ENCODE data around the gene DPF3.

DPF3 gene

GRCh38 chr14:72742838-72743195 lies 151.1 kb downstream of the DPF3 start:
- no peaks in the 10 kb centered on the region for H3K9me3 Mint-ChIP-seq
- peaks cover 2% of the 10 kb centered on the region for H3K27me3 Mint-ChIP-seq (ENCODE audit: low read depth)
- no peak for DNase-seq (ENCODE audit: low spot score)
- H3K27ac Mint-ChIP-seq: no peak overlapping the region
- H3K4me3 Mint-ChIP-seq: no peak overlapping the region
- no peaks in the 10 kb centered on the region for H3K4me1 Mint-ChIP-seq (ENCODE audit: low read depth)
- H3K36me3 Mint-ChIP-seq (ENCODE audit: low read depth): no peaks in the 10 kb centered on the region

GRCh38 chr14:72742118-72742837 lies 151.6 kb downstream of the DPF3 start:
- Mint-ChIP-seq H3K4me3 (no peak overlapping the region), H3K36me3 (ENCODE audit: low read depth) (no peaks in the 10 kb centered on the region), H3K27ac (no peak overlapping the region), H3K9me3 (no peaks in the 10 kb centered on the region), H3K4me1 (ENCODE audit: low read depth) (no peaks in the 10 kb centered on the region), H3K27me3 (ENCODE audit: low read depth) (peaks cover 2% of the 10 kb centered on the region)
- no peak for DNase-seq (ENCODE audit: low spot score)

GRCh38 chr14:72741826-72742117 lies 152.1 kb downstream of the DPF3 start:
- Mint-ChIP-seq H3K36me3 (ENCODE audit: low read depth) (no peaks in the 10 kb centered on the region), H3K9me3 (no peaks in the 10 kb centered on the region), H3K4me3 (no peak overlapping the region), H3K27ac (no peak overlapping the region), H3K27me3 (ENCODE audit: low read depth) (peaks cover 2% of the 10 kb centered on the region), H3K4me1 (ENCODE audit: low read depth) (no peaks in the 10 kb centered on the region)
- no peak for DNase-seq (ENCODE audit: low spot score)

GRCh38 chr14:72740966-72741825 lies 152.7 kb downstream of the DPF3 start:
- Mint-ChIP-seq H3K4me3 (no peak overlapping the region), H3K27ac (no peak overlapping the region), H3K4me1 (ENCODE audit: low read depth) (no peaks in the 10 kb centered on the region), H3K36me3 (ENCODE audit: low read depth) (no peaks in the 10 kb centered on the region), H3K27me3 (ENCODE audit: low read depth) (peaks cover 2% of the 10 kb centered on the region), H3K9me3 (no peaks in the 10 kb centered on the region)
- DNase-seq (ENCODE audit: low spot score): no peak

GRCh38 chr14:72740504-72740961 lies 153.4 kb downstream of the DPF3 start:
- Mint-ChIP-seq H3K36me3 (ENCODE audit: low read depth) (no peaks in the 10 kb centered on the region), H3K4me3 (no peak overlapping the region), H3K4me1 (ENCODE audit: low read depth) (no peaks in the 10 kb centered on the region), H3K27me3 (ENCODE audit: low read depth) (peaks cover 2% of the 10 kb centered on the region), H3K27ac (no peak overlapping the region), H3K9me3 (no peaks in the 10 kb centered on the region)
- DNase-seq (ENCODE audit: low spot score): no peak

- Mint-ChIP-seq H3K36me3 (ENCODE audit: low read depth) (no peaks in the 10 kb centered on the region), H3K9me3 (no peaks in the 10 kb centered on the region), H3K4me3 (no peak overlapping the region), H3K27me3 (ENCODE audit: low read depth) (peaks cover 6% of the 10 kb centered on the region), H3K27ac (no peak overlapping the region), H3K4me1 (ENCODE audit: low read depth) (no peaks in the 10 kb centered on the region)
- DNase-seq (ENCODE audit: low spot score): no peak
Measured at GRCh38 chr14:72739446-72740405, 154.2 kb downstream of the DPF3 start.

GRCh38 chr14:72738161-72738611 lies 155.7 kb downstream of the DPF3 start:
- peaks cover 9% of the 10 kb centered on the region for H3K27me3 Mint-ChIP-seq (ENCODE audit: low read depth)
- no peaks in the 10 kb centered on the region for H3K4me1 Mint-ChIP-seq (ENCODE audit: low read depth)
- no peak overlapping the region for H3K4me3 Mint-ChIP-seq
- DNase-seq (ENCODE audit: low spot score): no peak
- no peak overlapping the region for H3K27ac Mint-ChIP-seq
- no peaks in the 10 kb centered on the region for H3K9me3 Mint-ChIP-seq
- no peaks in the 10 kb centered on the region for H3K36me3 Mint-ChIP-seq (ENCODE audit: low read depth)

GRCh38 chr14:72737560-72737943 lies 156.3 kb downstream of the DPF3 start:
- no peak for DNase-seq (ENCODE audit: low spot score)
- no peaks in the 10 kb centered on the region for H3K9me3 Mint-ChIP-seq
- H3K4me1 Mint-ChIP-seq (ENCODE audit: low read depth): no peaks in the 10 kb centered on the region
- peaks cover 14% of the 10 kb centered on the region for H3K27me3 Mint-ChIP-seq (ENCODE audit: low read depth)
- H3K4me3 Mint-ChIP-seq: no peak overlapping the region
- H3K27ac Mint-ChIP-seq: no peak overlapping the region
- no peaks in the 10 kb centered on the region for H3K36me3 Mint-ChIP-seq (ENCODE audit: low read depth)

GRCh38 chr14:72736786-72737559 lies 156.9 kb downstream of the DPF3 start:
- Mint-ChIP-seq H3K27me3 (ENCODE audit: low read depth) (peaks cover 14% of the 10 kb centered on the region), H3K27ac (no peak overlapping the region), H3K4me3 (no peak overlapping the region), H3K9me3 (no peaks in the 10 kb centered on the region), H3K4me1 (ENCODE audit: low read depth) (no peaks in the 10 kb centered on the region), H3K36me3 (ENCODE audit: low read depth) (no peaks in the 10 kb centered on the region)
- no peak for DNase-seq (ENCODE audit: low spot score)

GRCh38 chr14:72736308-72736707 lies 157.6 kb downstream of the DPF3 start:
- Mint-ChIP-seq H3K27ac (no peak overlapping the region), H3K27me3 (ENCODE audit: low read depth) (peaks cover 14% of the 10 kb centered on the region), H3K4me3 (no peak overlapping the region), H3K36me3 (ENCODE audit: low read depth) (no peaks in the 10 kb centered on the region), H3K4me1 (ENCODE audit: low read depth) (no peaks in the 10 kb centered on the region), H3K9me3 (no peaks in the 10 kb centered on the region)
- no peak for DNase-seq (ENCODE audit: low spot score)

GRCh38 chr14:72732022-72732780 lies 161.7 kb downstream of the DPF3 start:
- Mint-ChIP-seq H3K27ac (no peak overlapping the region), H3K4me3 (no peak overlapping the region), H3K36me3 (ENCODE audit: low read depth) (no peaks in the 10 kb centered on the region), H3K27me3 (ENCODE audit: low read depth) (peaks cover 12% of the 10 kb centered on the region), H3K4me1 (ENCODE audit: low read depth) (no peaks in the 10 kb centered on the region), H3K9me3 (no peaks in the 10 kb centered on the region)
- DNase-seq (ENCODE audit: low spot score): no peak

- no peak overlapping the region for H3K27ac Mint-ChIP-seq
- H3K4me1 Mint-ChIP-seq (ENCODE audit: low read depth): no peaks in the 10 kb centered on the region
- H3K4me3 Mint-ChIP-seq: no peak overlapping the region
- H3K36me3 Mint-ChIP-seq (ENCODE audit: low read depth): no peaks in the 10 kb centered on the region
- peaks cover 12% of the 10 kb centered on the region for H3K27me3 Mint-ChIP-seq (ENCODE audit: low read depth)
- H3K9me3 Mint-ChIP-seq: no peaks in the 10 kb centered on the region
- no peak for DNase-seq (ENCODE audit: low spot score)
Measured at GRCh38 chr14:72731252-72732020, 162.5 kb downstream of the DPF3 start.

All from T-helper 2 cell treated with Interferon-gamma antibody and Interleukin-4, amounts not matched to agents 5 μg/mL and 100 μg/mL, for 36 hours (primary cell).